Colonic mucosa (tissue), 4 donors: Measurements from ENCODE around the gene MCL1. TPM values are rescaled to one million over a fixed set of nuclear protein-coding genes. Genes with fewer than 3 reads are reported as not detected.

Experiments used
- DNase-seq: peaks from one replicate; pipeline ENCODE4 v3.0.0-alpha.2; 2020
- H3K27ac ChIP-seq: fragments of 200-600 bp; one replicate; pipeline ENCODE4 v1.8.0; 2021
- H3K27me3 ChIP-seq: fragments of 200-600 bp; one replicate; pipeline ENCODE4 v1.8.0; 2021
- H3K36me3 ChIP-seq: fragments of 200-600 bp; one replicate; pipeline ENCODE4 v1.8.0; 2021
- H3K4me1 ChIP-seq: fragments of 200-600 bp; one replicate; pipeline ENCODE4 v1.8.0; 2021; ENCODE audit warnings: mild to moderate bottlenecking
- H3K4me3 ChIP-seq: fragments of 200-600 bp; one replicate; pipeline ENCODE4 v1.8.0; 2021
- H3K9ac ChIP-seq, 2 donors: one replicate each; pipeline ENCODE4 v1.7.0; 2013; ENCODE audit warnings: control low read depth in 2 of 2, low read depth in 2 of 2, low read length in 2 of 2
- H3K9me3 ChIP-seq: fragments of 200-600 bp; one replicate; pipeline ENCODE4 v1.8.0; 2021
- CTCF ChIP-seq: fragments of 200-600 bp; IDR thresholded peaks from one replicate; pipeline ENCODE4 v1.8.0; 2022; ENCODE audit warnings: antibody characterized with exemption, mild to moderate bottlenecking
- intact Hi-C: fragments of 100-400 bp; cut with DNase I; formaldehyde crosslinking; loops from one replicate; pipeline ENCODE4 v1.14.1; 2022
- total RNA-seq, 2 donors: library from RNA; stranded (reverse); fragmentation: NEBNext Ultra II Directional in 1 of 2; extraction: Animal tissue kit (Norgen Biotek cat#: 25700) in 1 of 2; gene quantifications; one replicate each; pipeline ENCODE4 v1.2.1, GENCODE V29; 2021
- donor health status: healthy.
- donor health status: DM: no; HTN: no; CAD: no.
- donor health status: DM: no; HTN: no; CAD: no.

The MCL1 gene
- total RNA-seq, 2 donors from 2014 or later = 151 to 285 TPM

GRCh38 chr1:150548324-150548631 is 31.1 kb downstream of the MCL1 start:
- intact Hi-C loops = no loop called here
- no peaks in the 10 kb centered on the region for H3K4me1 ChIP-seq
- no peak for DNase-seq
- H3K9ac ChIP-seq = peak overlapping the region; percentile 61 to 68
- H3K27ac ChIP-seq = peak overlapping the region; percentile 67
- TF ChIP-seq CTCF = no peak
- no peaks in the 10 kb centered on the region for H3K36me3 ChIP-seq
- no peaks in the 10 kb centered on the region for H3K27me3 ChIP-seq
- H3K9me3 ChIP-seq = no peaks in the 10 kb centered on the region
- peak overlapping the region; percentile 62 for H3K4me3 ChIP-seq

DNA sequence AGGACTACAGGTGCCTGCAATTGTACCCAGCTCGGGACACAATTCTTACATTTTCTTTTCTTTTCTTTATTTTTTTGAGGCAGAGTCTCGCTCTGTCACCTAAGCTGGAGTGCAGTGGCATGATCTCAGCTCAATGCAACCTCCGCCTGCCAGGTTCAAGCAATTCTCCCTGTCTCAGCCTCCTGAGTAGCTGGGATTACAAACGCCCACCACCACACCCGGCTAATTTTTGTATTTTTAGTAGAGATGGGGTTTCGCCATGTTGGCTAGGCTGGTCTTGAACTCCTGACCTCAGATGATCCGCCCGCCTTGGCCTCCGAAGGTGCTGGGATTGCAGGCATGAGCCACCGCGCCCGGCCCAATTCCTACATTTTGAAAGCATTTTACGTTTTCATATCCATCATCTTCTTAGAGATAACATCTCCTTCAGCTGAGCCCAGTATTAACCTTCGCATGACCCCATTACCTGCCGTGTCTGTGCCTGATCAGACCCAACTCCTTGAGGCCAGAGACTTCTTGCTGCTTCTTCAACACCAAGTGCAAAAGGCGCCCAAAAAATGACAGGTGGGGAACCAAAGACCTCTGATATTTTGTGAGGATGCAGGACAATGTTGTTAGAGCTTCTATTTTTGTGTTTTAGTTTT is 33.0 kb downstream of the MCL1 start:
- H3K36me3 ChIP-seq = no peaks in the 10 kb centered on the region
- no peak for DNase-seq
- H3K27me3 ChIP-seq = no peaks in the 10 kb centered on the region
- no peak overlapping the region for H3K27ac ChIP-seq
- no peaks in the 10 kb centered on the region for H3K9me3 ChIP-seq
- H3K9ac ChIP-seq = no peak overlapping the region
- TF ChIP-seq CTCF = no peak
- H3K4me1 ChIP-seq = no peaks in the 10 kb centered on the region
- intact Hi-C loops = no loop called here
- H3K4me3 ChIP-seq = no peak overlapping the region

GRCh38 chr1:150545486-150546032 is 33.9 kb downstream of the MCL1 start:
- Histone ChIP-seq H3K27ac (no peak overlapping the region), H3K4me3 (no peak overlapping the region)
- TF ChIP-seq CTCF = no peak

DNA sequence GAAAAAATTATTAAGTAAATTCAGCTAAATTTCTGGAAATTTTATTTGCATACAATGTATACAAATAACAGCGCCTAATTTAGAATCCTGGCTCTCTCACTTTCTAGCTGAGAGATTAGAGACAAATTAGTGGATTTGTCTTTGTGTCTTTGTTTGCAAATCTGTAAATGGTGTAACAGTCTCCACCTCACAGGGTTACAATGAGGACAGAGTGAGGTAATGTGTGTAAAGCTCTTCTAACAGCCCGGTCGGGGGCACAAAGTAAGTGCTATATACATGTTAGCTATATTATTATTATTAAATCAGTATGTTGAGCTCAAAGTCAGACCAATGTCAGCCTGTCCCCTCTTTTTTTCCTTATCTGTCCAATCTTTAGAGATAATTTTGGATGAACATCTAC is 35.2 kb downstream of the MCL1 start:
- Histone ChIP-seq H3K9me3 (no peaks in the 10 kb centered on the region), H3K27ac (no peak overlapping the region), H3K4me1 (no peaks in the 10 kb centered on the region), H3K27me3 (no peaks in the 10 kb centered on the region), H3K9ac (no peak overlapping the region), H3K36me3 (no peaks in the 10 kb centered on the region), H3K4me3 (no peak overlapping the region)
- no peak for TF ChIP-seq CTCF
- intact Hi-C loops = no loop called here
- no peak for DNase-seq

More at GRCh38 chr1:150545486-150546032, 33.9 kb downstream of the MCL1 start:
- Histone ChIP-seq H3K36me3 (no peaks in the 10 kb centered on the region), H3K4me1 (no peaks in the 10 kb centered on the region), H3K9ac (no peak overlapping the region), H3K27me3 (no peaks in the 10 kb centered on the region), H3K9me3 (no peaks in the 10 kb centered on the region)
- DNase-seq = no peak
- intact Hi-C loops = no loop called here

DNA sequence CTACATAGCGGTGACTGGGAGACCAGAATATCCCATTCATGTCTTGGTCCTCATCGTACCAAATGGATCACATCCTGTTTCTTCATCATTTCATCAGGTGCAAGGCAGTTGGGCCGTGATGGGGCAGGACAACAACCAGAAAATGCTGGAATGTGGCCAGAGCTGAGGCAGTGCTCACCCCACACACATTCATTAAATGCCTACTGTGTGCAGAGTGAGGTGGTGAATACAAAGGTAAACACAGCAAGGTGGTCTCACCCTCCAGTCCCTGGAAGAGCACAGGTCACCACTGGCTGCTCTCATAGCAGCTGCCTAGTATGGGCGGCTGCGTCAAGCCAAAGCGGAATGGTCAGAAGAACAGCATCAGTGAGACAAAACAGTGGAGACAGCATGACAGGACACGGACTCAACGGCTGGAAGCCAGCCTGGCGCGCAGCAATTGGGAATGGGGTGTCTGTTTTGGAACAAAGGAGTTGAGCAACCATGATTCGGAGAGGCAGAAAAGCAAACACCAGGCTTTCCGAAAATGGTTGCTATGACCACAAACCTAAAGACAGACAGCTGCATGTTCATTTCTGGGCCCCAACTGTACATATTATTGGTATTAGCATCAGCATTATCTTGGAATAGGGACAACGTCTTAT is 35.8 kb downstream of the MCL1 start:
- DNase-seq = no peak

More for the DNA sequence above, 35.8 kb downstream of the MCL1 start:
- intact Hi-C loops = no loop called here
- Histone ChIP-seq H3K4me1 (no peaks in the 10 kb centered on the region), H3K9ac (peak overlapping the region in 1 of 2 donors; percentile 39), H3K27me3 (no peaks in the 10 kb centered on the region), H3K9me3 (no peaks in the 10 kb centered on the region), H3K27ac (no peak overlapping the region), H3K36me3 (no peaks in the 10 kb centered on the region), H3K4me3 (no peak overlapping the region)
- no peak for TF ChIP-seq CTCF
